ENCODE data around the gene CTLA4.

- TF ChIP-seq SUZ12 (IDR thresholded peaks at IDR 0.05; ENCODE audit: extremely low read depth, insufficient read depth, insufficient read length) (no peak), YY1 (IDR thresholded peaks at IDR 0.05; ENCODE audit: insufficient read depth, insufficient read length) (no peak), ZNF274 (IDR thresholded peaks at IDR 0.05; ENCODE audit: low read depth, low read length) (no peak)
Measured at GRCh38 chr2:203886661-203887151, 19.1 kb downstream of the CTLA4 start.
